C4-2B (cell line): ENCODE data around the gene CYSTM1.

Experiments used
- CTCF ChIP-seq: fragments of 450-650 bp; conservative IDR thresholded peaks from 2 replicates; pipeline ENCODE4 v1.5.1; 2017; ENCODE audit warnings: mild to moderate bottlenecking
- ZFX ChIP-seq: fragments of 450-650 bp; IDR thresholded peaks from 2 replicates; pipeline ENCODE4 v1.6.1; 2017

GRCh38 chr5:140234377-140234989 lies 59.5 kb downstream of the CYSTM1 start:
- TF ChIP-seq CTCF: no peak
- no peak for TF ChIP-seq ZFX
